Measurements from ENCODE around the gene PRKCA. TPM values are rescaled to one million over a fixed set of nuclear protein-coding genes. Genes with fewer than 3 reads are reported as not detected.

The PRKCA gene
- total RNA-seq, 1 donor from 2014 or later = 112 TPM

DNA sequence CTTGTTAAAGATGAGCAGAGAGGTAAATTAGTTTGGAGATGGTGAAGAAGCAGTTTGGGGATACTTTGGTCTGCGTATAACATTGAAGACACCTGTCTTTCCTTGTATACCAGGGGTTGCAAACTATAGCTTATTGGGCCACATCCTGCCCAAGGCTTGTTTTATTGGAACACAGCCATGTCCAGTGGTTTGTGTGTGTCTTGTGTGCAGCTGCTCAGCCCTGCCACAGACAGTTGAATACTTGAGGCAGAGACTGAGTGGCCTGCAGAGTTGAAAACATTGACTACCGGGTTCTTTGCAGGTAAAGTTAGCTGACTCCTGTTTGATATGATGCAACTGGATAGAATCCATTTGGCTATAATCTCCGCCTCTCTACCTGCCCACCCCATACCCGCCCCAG lies 224.4 kb downstream of the PRKCA start:
- intact Hi-C loops (cut with micrococcal nuclease) = no loop called here

DNA sequence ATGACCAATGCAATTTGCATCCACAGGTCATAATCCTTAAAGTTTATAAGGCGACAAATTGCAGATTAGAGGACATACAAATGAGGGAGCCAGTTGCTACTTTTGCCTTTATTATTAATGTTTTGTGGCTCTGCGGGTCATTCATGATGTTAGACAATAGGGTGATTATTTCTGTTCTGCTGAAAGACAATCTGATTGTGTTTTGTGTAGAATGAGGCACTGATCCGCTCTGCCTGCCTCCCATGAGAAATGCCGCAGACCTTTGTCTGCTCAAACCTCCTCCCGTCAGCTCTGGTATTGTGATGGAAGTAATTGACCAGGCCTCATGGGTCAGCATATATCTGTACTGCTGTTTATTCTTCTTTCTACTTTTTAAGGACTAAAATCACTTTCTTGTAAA lies 224.9 kb downstream of the PRKCA start:
- intact Hi-C loops (cut with micrococcal nuclease) = no loop called here

DNA sequence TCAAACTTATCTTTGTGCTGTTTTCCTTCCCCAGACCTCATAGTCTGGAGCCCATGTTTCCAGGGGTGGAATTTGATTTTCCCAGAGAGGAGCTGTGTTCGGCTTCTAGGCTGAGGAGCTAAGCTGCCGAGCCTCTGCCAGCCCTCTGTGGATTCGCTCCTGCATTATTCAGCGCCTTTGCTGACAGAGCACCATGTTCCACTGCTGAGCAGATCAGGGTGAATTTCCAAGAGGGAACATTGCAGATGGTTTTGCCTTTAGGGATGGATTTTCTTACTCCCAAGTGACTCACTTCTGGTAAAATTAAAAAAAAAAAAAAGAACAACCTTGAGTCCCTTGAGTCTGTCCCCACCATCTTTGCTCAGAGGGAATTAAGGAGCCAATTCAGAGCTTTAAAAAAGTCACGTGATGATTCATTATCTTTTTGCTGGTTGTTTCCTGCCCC lies 229.5 kb downstream of the PRKCA start:
- intact Hi-C loops (cut with micrococcal nuclease) = no loop called here

DNA sequence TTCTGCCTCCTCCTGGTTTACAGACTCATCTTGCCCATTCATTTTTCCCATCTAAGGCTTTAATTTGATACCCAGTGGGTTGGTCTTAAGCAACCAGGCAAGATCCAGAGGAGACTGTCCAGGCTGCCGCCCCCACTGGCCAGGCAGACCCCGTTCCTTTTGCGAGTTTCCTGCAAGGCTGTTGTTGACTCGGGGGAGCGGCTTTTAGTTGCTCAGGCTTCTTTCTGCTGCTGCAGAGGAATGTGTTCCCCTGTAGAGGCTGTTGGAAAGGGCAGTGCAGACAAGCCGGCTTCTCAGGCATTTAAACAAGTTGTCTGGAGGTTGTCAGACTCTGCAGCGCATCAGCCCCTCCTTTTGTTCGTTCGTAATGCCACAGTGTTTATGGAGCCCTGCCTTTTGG lies 231.2 kb downstream of the PRKCA start:
- intact Hi-C loops (cut with micrococcal nuclease) = no loop called here

DNA sequence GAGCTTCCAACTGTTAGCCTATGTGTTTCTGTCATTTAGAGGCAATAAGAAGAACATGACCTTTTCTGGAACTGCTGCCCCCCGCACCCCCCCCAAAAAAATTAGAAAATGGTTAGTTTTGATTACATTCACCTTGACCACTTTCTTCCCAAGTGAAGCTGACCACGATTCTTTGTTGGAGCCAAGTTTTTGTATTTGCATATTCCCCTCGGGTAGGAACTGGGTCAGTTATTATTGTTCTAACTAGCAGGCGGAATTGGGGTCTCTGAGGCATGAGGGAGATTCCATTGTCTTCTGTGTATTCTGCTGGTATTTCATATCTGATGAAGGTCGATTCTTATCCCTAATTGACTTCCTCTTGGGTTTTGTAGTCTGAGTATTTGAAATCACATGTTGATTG lies 231.6 kb downstream of the PRKCA start:
- intact Hi-C loops (cut with micrococcal nuclease) = no loop called here

DNA sequence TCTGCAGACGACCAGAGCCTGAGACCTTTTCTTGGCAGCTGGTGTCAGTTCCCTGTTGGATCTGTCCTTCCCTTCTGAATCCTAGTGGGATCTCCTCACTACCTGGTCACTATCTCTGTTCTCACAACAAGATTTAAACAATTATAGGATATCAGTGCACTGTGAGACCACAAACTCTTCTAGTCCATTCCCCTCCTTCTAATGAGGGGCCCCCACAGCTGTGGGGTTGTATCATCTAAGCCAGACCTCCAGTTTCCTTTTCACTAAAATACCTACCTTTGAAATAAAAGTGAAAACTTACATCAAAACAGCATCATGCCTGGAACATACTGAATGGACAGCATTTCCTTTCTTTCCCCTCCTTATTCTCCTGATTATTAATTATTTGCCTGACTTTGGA lies 233.2 kb downstream of the PRKCA start:
- intact Hi-C loops (cut with micrococcal nuclease) = no loop called here

DNA sequence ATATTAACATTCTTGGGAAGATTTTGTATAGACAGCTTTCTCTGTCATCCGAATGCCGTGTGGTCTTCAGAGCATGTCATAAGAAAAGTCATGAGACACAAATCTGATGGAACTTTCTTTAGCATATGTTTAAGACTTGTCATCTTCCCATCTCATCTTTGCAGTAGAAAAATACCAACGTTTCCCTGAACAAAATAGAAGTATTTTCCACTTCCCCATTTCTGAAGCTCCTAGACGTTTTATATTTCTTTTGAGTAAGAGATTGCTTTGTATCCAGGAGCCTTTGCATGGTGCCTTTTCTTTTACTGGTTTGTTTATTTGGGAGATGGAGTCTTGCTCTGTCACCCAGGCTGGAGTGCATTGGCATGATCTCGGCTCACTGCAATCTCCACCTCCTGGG lies 235.1 kb downstream of the PRKCA start:
- intact Hi-C loops (cut with micrococcal nuclease) = no loop called here

DNA sequence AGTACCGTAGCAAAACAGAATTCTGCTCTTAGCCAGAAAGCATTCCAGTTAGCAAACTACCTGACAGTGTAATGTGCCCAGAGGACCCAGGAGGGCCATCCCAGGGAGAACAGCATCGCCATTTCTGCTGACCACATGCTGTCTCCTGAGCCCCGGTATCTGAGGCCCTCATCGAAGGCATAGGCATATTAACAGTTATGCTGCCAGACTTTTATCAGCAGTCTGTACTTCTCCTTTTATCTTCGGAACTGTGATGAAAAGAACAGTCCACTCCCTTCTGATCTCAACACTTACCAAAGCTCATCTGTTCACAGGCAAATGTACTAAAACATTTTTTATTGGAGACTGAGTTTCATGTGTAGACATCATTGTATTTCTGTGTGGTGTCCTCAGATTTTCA lies 236.4 kb downstream of the PRKCA start:
- intact Hi-C loops (cut with micrococcal nuclease) = no loop called here

DNA sequence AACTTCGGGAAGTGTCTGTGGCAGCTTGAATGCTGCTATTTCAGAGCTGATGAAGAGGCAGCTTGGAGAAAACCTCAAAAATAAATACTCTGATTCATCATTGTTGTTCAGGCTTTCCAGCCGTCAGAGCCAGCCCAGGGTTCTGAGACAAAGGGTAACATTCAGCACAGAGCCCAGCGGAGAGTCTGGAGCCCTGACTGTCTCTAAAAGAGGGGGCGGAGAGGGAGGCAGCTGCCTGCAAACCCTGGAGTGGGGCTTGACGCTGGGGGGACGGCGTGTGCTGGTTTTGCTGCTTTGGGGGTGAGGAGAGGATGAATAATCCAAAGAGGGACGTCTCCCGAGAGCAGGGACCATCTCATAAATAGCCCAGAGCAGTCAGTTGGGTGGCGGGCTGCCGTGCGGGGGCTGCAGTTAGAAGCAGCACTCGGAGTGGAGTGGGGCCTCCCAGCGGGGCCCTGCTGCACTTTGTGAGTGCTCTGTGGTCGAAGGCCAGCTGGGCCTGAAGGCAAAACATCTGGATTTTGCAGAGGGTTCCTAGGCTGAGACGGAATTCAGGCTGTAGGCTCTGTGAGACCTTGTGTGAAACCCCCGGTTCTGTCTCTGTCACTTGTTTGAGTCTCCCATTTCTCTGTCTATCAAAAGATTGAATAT lies 237.8 kb downstream of the PRKCA start:
- intact Hi-C loops (cut with micrococcal nuclease) = loop anchor here (5.0 to 10.0 kb wide), 2 partner anchors 33 to 235 kb away; partner anchors contain the start of gene PRKCA

DNA sequence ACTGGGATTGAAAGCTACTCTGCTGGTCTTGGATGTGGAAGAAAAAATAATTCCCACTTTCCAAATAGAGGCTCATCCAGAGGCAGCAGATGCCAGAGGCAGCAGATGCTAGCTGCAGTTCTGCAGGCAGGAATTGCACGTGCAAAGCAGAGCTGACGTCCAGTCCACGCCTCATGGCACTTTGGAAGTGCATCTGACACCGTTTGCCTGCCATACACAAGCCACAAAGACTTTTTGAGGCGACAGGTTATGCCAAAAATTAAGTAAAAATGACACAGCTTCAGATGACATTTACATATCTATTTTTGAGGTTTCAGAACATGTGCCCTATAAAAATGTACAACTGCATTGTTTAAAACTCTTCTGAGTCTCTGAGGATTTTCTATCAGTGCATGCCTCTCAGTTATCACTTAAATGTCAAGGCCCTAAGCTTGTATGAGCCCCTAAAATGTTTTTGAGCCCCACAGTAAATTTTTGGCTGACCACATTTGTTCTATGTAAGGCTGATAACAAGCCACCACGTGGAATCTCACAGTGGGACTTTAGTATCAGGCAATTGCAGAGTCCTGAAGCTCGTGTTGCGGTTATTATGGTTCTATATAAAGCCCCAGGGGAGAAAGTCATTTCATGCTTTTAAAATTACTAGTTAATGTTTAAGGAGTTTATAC lies 239.2 kb downstream of the PRKCA start:
- intact Hi-C loops (cut with micrococcal nuclease) = loop anchor here (5.0 to 10.0 kb wide), 2 partner anchors 34 to 237 kb away; partner anchors contain the start of gene PRKCA

GRCh38 chr17:66542129-66542966 lies 239.9 kb downstream of the PRKCA start:
- intact Hi-C loops (cut with micrococcal nuclease) = loop anchor here (5.0 to 10.0 kb wide), 2 partner anchors 35 to 238 kb away; partner anchors contain the start of gene PRKCA

DNA sequence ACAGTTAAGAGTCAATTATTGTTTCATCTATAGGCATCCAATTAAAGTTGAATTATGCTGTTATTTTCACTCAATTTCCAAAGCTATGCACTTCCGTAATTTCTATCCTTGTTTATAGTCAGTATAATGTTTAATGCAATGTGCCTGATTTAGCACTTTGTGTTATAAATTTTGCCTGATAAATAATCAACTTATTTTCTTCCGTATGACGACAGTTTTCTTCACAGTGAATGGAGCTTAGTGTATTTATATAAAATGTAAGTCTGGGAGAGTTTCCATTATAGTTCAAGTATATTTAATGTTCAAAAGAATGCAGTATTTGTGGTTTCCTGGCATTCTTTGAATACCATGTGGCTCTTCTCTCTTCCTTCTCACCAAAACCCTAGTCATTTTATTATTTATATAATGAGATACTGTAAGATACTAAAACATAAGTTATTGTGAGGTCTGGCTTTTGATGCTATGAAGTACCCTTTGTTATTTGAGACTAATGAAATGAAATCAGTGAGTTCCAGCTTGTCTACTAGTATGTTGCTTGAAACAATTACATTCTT lies 240.6 kb downstream of the PRKCA start:
- intact Hi-C loops (cut with micrococcal nuclease) = loop anchor here (5.0 to 10.0 kb wide), 2 partner anchors 36 to 238 kb away; partner anchors contain the start of gene PRKCA

- intact Hi-C loops (cut with micrococcal nuclease) = loop anchor here (5.0 to 10.0 kb wide), 2 partner anchors 36 to 239 kb away; partner anchors contain the start of gene PRKCA
These were observed 241.1 kb downstream of the PRKCA start for GRCh38 chr17:66543526-66543925.

- intact Hi-C loops (cut with micrococcal nuclease) = loop anchor here (10.0 kb wide), 1 partner anchor 241 kb away; the partner anchor contains the start of gene PRKCA
These were observed 243.5 kb downstream of the PRKCA start for GRCh38 chr17:66545918-66546317.

DNA sequence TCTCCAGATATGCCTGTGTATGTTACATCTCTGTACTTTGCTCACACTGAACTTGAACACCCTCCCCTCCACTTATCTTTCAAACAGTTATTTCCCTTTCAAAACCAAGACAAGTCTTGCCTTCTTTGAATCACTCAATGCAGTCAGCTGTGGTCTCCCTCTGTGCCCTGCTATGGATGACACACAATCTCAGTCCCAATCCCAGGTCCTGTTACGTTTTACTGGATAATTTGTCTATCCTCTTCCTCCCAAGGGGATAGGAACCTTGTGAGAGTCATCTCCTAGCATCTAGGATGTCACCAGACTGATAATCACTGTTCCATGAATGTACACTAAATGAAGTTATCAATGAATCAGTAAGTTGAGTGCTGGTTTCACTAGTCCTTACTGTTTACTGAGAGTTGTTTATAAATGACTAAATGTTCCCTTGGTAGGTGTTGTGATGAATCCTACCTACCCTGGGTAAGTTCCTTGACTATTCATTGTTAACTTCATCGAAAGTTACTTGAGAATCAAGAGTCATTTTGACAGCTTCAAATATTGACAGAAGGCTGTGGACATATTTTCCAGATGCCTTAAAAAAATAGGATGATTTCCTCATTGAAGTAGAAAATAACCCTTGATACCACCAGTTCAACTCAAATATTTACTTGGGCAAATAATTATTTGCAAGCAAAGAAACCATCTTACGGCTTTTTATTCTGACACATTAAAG lies 244.9 kb downstream of the PRKCA start:
- intact Hi-C loops (cut with micrococcal nuclease) = loop anchor here (10.0 kb wide), 1 partner anchor 243 kb away; the partner anchor contains the start of gene PRKCA

GRCh38 chr17:66548158-66548557 lies 245.7 kb downstream of the PRKCA start:
- intact Hi-C loops (cut with micrococcal nuclease) = loop anchor here (10.0 kb wide), 1 partner anchor 243 kb away; the partner anchor contains the start of gene PRKCA

- intact Hi-C loops (cut with micrococcal nuclease) = loop anchor here (10.0 kb wide), 1 partner anchor 244 kb away; the partner anchor contains the start of gene PRKCA
These were observed 246.4 kb downstream of the PRKCA start for GRCh38 chr17:66548659-66549310.

- intact Hi-C loops (cut with micrococcal nuclease) = loop anchor here (10.0 kb wide), 1 partner anchor 245 kb away; the partner anchor contains the start of gene PRKCA
These were observed 246.9 kb downstream of the PRKCA start for GRCh38 chr17:66549311-66549704.

DNA sequence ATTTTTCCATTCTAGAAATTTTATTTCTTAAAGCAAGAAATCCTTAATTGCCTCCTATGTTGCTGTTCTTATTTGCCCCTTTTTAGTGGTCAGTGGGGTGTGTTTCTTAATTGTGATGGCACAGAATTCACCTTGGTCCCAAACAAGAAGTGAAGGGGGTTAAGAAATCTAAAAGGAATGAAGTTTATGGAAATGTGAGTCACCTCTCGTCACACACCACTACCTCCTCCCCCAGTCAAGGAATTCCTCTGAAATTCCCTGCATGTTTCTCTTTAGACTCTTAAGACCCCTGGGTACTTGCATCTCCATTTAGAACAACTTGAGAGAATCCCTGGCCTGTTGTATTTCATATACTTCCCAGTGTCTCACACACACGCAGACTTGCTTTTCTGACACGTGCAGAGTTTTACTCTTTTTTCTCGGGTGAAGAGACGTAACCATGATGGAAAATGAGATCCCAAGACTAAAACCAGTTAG lies 247.4 kb downstream of the PRKCA start:
- intact Hi-C loops (cut with micrococcal nuclease) = loop anchor here (10.0 kb wide), 1 partner anchor 245 kb away; the partner anchor contains the start of gene PRKCA

- intact Hi-C loops (cut with micrococcal nuclease) = no loop called here
These were observed 249.4 kb downstream of the PRKCA start for GRCh38 chr17:66551839-66552238.

Data from T-helper 2 cell treated with Interferon-gamma antibody and Interleukin-4, amounts not matched to agents 100 ng/mL and 5 ng/mL, for 36 hours (primary cell).